DMS 273 (cell line): ENCODE results near the gene SP4.

Experiments used
- DNase-seq: peaks from one replicate; lab custom pipeline; 2025; ENCODE audit not compliant: unreplicated experiment; lab: John Stamatoyannopoulos, UW

Gene SP4

GRCh38 chr7:21427871-21428658 lies at the start of gene SP4:
TSS of gene SP4 (plus strand) at chr7:21428083. CDS start at chr7:21428252, 169 bp downstream.
- peak; percentile 99 for DNase-seq

GRCh38 chr7:21383227-21384220 lies 44.4 kb upstream of the SP4 start:
- DNase-seq: no peak

- DNase-seq: no peak
Observed at GRCh38 chr7:21393937-21394336, 33.9 kb upstream of the SP4 start.

GRCh38 chr7:21401944-21402343 lies 25.9 kb upstream of the SP4 start:
- DNase-seq: no peak

GRCh38 chr7:21407796-21408480 lies 19.9 kb upstream of the SP4 start:
- DNase-seq: no peak

GRCh38 chr7:21408481-21408820 lies 19.4 kb upstream of the SP4 start:
- no peak for DNase-seq

- no peak for DNase-seq
Observed at GRCh38 chr7:21412410-21412851, 15.5 kb upstream of the SP4 start.

GRCh38 chr7:21412957-21413356 lies 14.9 kb upstream of the SP4 start:
- DNase-seq: no peak

- no peak for DNase-seq
Observed at GRCh38 chr7:21413502-21413901, 14.4 kb upstream of the SP4 start.

GRCh38 chr7:21414795-21415393 lies 13.0 kb upstream of the SP4 start:
- no peak for DNase-seq

GRCh38 chr7:21417647-21418046 lies 10.2 kb upstream of the SP4 start:
- peak; percentile 26 for DNase-seq

- no peak for DNase-seq
Observed at GRCh38 chr7:21422751-21423150, 5.1 kb upstream of the SP4 start.

GRCh38 chr7:21425290-21425689 lies 2.6 kb upstream of the SP4 start:
- DNase-seq: no peak

GRCh38 chr7:21426286-21427181 lies 1.3 kb upstream of the SP4 start:
- no peak for DNase-seq

- DNase-seq: peak; percentile 100
Observed at GRCh38 chr7:21427182-21427870, 557 bp upstream of the SP4 start.

- DNase-seq: no peak
Observed at GRCh38 chr7:21428659-21428941, 717 bp downstream of the SP4 start.

- peak; percentile 31 for DNase-seq
Observed at GRCh38 chr7:21429021-21429420, 1.1 kb downstream of the SP4 start.

GRCh38 chr7:21429786-21430574 lies 2.1 kb downstream of the SP4 start:
- DNase-seq: no peak

- no peak for DNase-seq
Observed at GRCh38 chr7:21430575-21430954, 2.7 kb downstream of the SP4 start.
